ENCODE results near the gene RPL7A. TPM values are rescaled to one million over a fixed set of nuclear protein-coding genes. Genes with fewer than 3 reads are reported as not detected.
A peak's percentile ranks its signal among the peaks of the same experiment; 100 is the strongest.

The RPL7A gene
- total RNA-seq, 1 donor from 2014 or later: 2,746 TPM

DNA sequence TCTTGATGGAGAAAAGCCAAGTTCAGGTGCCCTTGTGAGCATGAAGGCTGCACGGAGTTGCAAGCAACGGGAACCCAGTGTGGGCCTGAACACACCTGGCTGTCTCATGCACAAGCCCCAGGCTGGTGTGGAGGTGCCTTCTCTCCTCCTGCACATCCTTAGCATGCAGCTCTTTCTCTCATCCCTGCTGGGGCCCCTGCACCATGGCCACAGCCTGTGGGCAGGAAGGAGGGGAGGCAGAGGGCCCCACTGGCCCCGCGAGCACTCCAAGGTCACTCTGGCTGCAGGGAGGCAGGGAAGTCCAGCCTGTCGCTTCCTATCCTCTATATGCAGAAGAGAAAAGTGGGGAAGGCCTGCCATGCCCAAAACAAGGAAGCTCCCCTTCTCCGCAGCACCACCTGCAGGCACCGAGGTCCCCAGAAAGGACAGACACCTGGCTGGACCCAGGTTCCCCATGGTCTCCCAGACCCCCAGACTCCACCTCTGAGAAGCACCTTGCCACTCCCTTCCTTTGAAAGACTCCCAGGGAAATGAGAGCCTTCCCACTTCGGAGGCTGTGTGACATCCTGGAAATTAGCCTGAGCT lies 46.8 kb downstream of the RPL7A start:
- TF ChIP-seq, protein P1, sequence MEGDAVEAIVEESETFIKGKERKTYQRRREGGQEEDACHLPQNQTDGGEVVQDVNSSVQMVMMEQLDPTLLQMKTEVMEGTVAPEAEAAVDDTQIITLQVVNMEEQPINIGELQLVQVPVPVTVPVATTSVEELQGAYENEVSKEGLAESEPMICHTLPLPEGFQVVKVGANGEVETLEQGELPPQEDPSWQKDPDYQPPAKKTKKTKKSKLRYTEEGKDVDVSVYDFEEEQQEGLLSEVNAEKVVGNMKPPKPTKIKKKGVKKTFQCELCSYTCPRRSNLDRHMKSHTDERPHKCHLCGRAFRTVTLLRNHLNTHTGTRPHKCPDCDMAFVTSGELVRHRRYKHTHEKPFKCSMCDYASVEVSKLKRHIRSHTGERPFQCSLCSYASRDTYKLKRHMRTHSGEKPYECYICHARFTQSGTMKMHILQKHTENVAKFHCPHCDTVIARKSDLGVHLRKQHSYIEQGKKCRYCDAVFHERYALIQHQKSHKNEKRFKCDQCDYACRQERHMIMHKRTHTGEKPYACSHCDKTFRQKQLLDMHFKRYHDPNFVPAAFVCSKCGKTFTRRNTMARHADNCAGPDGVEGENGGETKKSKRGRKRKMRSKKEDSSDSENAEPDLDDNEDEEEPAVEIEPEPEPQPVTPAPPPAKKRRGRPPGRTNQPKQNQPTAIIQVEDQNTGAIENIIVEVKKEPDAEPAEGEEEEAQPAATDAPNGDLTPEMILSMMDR (conservative IDR thresholded peaks at IDR 0.05): no peak
- no peaks in the 10 kb centered on the region for H3K9me3 Mint-ChIP-seq
- DNase-seq (ENCODE audit: low read depth, low spot score): no peak
- no peak overlapping the region for H3K4me3 Mint-ChIP-seq
- no peaks in the 10 kb centered on the region for H3K36me3 Mint-ChIP-seq (ENCODE audit: low read depth)
- H3K27me3 Mint-ChIP-seq (ENCODE audit: low read depth): peaks cover 9% of the 10 kb centered on the region
- H3K27ac Mint-ChIP-seq (ENCODE audit: unreplicated experiment): no peak overlapping the region
- no peaks in the 10 kb centered on the region for H3K4me1 Mint-ChIP-seq

DNA sequence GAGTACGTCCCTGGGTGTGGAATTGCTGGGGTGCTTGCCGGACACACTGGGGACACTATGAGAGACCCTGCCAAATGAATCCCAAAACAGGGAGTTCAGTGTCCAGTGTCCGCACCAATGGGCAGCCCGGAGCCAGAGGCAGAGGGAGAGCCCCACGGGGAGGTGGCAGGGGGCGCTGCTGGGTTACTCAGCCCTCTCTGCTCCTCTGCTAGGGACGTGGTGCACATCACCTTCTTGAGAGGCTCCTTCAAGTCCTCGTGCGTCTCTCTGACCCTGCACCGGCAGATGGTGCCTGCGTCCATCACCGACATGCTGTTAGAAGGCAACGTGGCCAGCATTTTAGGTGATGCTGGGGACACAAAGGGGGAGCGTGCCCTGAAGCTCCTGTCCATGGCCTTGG lies 48.9 kb downstream of the RPL7A start:
- no peak overlapping the region for H3K27ac Mint-ChIP-seq (ENCODE audit: unreplicated experiment)
- peaks cover 9% of the 10 kb centered on the region for H3K27me3 Mint-ChIP-seq (ENCODE audit: low read depth)
- H3K9me3 Mint-ChIP-seq: no peaks in the 10 kb centered on the region
- H3K4me1 Mint-ChIP-seq: no peaks in the 10 kb centered on the region
- peak; percentile 50 for DNase-seq (ENCODE audit: low read depth, low spot score)
- no peaks in the 10 kb centered on the region for H3K36me3 Mint-ChIP-seq (ENCODE audit: low read depth)
- peak overlapping the region; percentile 25 for H3K4me3 Mint-ChIP-seq
- TF ChIP-seq, protein P1 (conservative IDR thresholded peaks at IDR 0.05): peak; percentile 35

DNA sequence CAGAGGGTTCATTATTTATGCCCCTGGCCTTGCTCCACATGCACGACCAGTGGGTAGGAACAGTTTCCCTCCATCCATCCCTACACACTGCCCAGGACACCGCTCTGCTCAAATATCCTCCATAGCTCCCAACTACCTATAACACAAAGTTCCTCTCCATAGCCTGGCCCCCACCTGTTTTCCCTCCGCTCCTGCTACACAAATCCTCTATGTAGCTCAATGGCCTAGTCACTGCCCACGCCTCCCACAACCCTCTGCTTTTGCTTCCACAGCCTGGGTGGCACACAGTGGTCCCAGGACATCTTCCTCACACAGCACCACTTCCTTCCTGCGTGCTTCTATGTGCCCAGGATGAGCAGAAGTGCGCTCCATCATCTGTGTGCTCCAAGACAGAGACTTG lies 49.4 kb downstream of the RPL7A start:
- no peak for DNase-seq (ENCODE audit: low read depth, low spot score)
- H3K4me1 Mint-ChIP-seq: no peaks in the 10 kb centered on the region
- H3K27me3 Mint-ChIP-seq (ENCODE audit: low read depth): peaks cover 9% of the 10 kb centered on the region
- peak overlapping the region; percentile 25 for H3K4me3 Mint-ChIP-seq
- TF ChIP-seq, protein P1 (conservative IDR thresholded peaks at IDR 0.05): no peak
- H3K27ac Mint-ChIP-seq (ENCODE audit: unreplicated experiment): no peak overlapping the region
- H3K36me3 Mint-ChIP-seq (ENCODE audit: low read depth): no peaks in the 10 kb centered on the region
- H3K9me3 Mint-ChIP-seq: no peaks in the 10 kb centered on the region

DNA sequence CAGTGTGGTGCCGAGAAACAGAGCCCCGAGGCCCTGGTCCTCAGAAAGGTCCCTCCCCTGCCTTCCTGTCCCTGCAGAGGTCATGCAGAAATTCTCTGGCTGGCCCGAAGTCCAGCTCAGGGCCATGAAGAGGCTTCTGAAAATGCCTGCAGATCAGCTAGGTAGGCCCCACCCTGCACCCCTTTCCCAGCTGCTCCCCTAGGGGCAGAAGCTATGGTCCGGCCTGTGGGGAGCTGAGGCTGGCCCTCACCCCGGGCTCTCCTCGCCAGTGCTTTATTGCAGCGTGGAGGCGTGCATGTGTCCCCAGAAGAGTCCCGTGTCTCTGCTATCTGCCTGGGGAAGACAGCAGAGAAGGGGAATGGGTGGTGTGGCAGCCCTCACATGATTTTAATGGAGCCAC lies 49.9 kb downstream of the RPL7A start:
- Mint-ChIP-seq H3K4me3 (no peak overlapping the region), H3K27me3 (ENCODE audit: low read depth) (peaks cover 9% of the 10 kb centered on the region), H3K9me3 (no peaks in the 10 kb centered on the region), H3K27ac (ENCODE audit: unreplicated experiment) (no peak overlapping the region), H3K36me3 (ENCODE audit: low read depth) (no peaks in the 10 kb centered on the region), H3K4me1 (no peaks in the 10 kb centered on the region)
- DNase-seq (ENCODE audit: low read depth, low spot score): no peak
- TF ChIP-seq, protein P1 (conservative IDR thresholded peaks at IDR 0.05): no peak

DNA sequence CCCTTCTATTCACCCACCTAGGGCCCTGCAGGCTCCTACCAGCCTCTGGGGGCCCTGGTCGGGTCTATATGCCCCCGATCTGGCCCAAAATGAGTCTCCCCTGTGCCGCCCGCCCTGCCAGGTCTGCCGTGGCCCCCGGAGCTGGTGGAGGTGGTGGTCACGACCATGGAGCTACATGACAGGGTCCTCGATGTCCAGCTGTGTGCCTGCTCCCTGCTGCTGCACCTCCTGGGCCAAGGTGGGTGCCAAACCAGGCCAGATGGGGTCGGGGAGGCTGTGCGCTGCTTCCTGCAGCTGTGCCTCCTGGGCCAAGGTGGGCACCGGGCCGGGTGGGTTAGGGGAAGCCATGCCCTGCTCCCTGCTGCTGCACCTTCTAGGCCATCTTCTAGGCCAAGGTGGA lies 52.3 kb downstream of the RPL7A start:
- no peak overlapping the region for H3K4me3 Mint-ChIP-seq
- no peak for DNase-seq (ENCODE audit: low read depth, low spot score)
- H3K9me3 Mint-ChIP-seq: no peaks in the 10 kb centered on the region
- H3K4me1 Mint-ChIP-seq: no peaks in the 10 kb centered on the region
- no peak overlapping the region for H3K27ac Mint-ChIP-seq (ENCODE audit: unreplicated experiment)
- peaks cover 4% of the 10 kb centered on the region for H3K27me3 Mint-ChIP-seq (ENCODE audit: low read depth)
- no peaks in the 10 kb centered on the region for H3K36me3 Mint-ChIP-seq (ENCODE audit: low read depth)
- TF ChIP-seq, protein P1 (conservative IDR thresholded peaks at IDR 0.05): no peak

Other genes with a start within 250 kb of the RPL7A start
- gene RALGDS, start 227.0 kb upstream of the RPL7A start, total RNA-seq: 72.4 and 73.8 TPM in 2 replicates
- 12.9 and 13.8 TPM in 2 replicates for gene GBGT1, start 184.3 kb upstream of the RPL7A start, total RNA-seq
- not detected in 2 replicates for gene OBP2B, start 139.0 kb upstream of the RPL7A start, total RNA-seq
- gene ABO, start 73.0 kb upstream of the RPL7A start, total RNA-seq: 0.11 and 0.40 TPM in 2 replicates
- 22.4 and 23.9 TPM in 2 replicates for gene SURF6, start 12.0 kb upstream of the RPL7A start, total RNA-seq
- gene MED22, start 87 bp upstream of the RPL7A start, total RNA-seq: 69.7 and 70.6 TPM in 2 replicates
- 32.0 and 32.1 TPM in 2 replicates for gene SURF1, start 8.3 kb downstream of the RPL7A start, total RNA-seq
- 31.8 and 34.3 TPM in 2 replicates for gene SURF2, start 8.3 kb downstream of the RPL7A start, total RNA-seq
- 121 and 136 TPM in 2 replicates for gene SURF4, start 27.8 kb downstream of the RPL7A start, total RNA-seq
- 2.8 and 2.9 TPM in 2 replicates for gene STKLD1, start 28.1 kb downstream of the RPL7A start, total RNA-seq
- gene REXO4, start 69.8 kb downstream of the RPL7A start, total RNA-seq: 34.0 and 35.4 TPM in 2 replicates
- gene ADAMTS13, start 74.1 kb downstream of the RPL7A start, total RNA-seq: 5.8 and 6.0 TPM in 2 replicates
- gene CACFD1, start 111.8 kb downstream of the RPL7A start, total RNA-seq: 42.6 and 45.8 TPM in 2 replicates
- gene SLC2A6, start 130.9 kb downstream of the RPL7A start, total RNA-seq: 29.0 and 30.9 TPM in 2 replicates
- gene MYMK, start 176.7 kb downstream of the RPL7A start, total RNA-seq: not detected in 2 replicates
- 0.16 and 0.20 TPM in 2 replicates for gene ADAMTSL2, start 186.5 kb downstream of the RPL7A start, total RNA-seq

Measured in neural crest cell (in vitro differentiated cells).